Measurements from ENCODE around the gene CCDC186. TPM values are rescaled to one million over a fixed set of nuclear protein-coding genes. Genes with fewer than 3 reads are reported as not detected.

The CCDC186 gene
- total and polyA plus RNA-seq, 9 donors, result 4.4 to 31.2 (median 17.4) TPM

DNA sequence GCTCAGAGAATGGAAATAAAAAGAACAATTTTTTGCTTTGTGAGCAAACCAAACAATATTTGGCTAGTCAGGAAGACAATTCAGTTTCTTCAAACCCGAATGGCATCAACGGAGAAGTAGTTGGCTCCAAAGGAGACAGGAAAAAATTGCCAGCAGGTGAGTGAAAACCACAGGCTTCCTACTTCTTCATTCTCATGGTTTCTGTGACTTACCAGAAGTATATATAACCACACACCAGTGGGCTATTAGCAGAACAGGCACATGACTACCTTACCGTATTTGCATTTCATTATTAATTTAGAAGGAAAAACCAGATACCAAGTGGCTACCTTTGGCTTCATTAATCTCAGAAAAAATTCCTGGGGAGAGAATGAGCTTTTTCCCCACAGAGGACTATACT lies 14.0 kb upstream of the CCDC186 start:
- no peaks in the 10 kb centered on the region for H3K9me3 ChIP-seq
- no peak for DNase-seq
- WGBS, 3 donors, result 64 to 73% (median 68%) methylated on average over 3 of the region's 3 CpGs

DNA sequence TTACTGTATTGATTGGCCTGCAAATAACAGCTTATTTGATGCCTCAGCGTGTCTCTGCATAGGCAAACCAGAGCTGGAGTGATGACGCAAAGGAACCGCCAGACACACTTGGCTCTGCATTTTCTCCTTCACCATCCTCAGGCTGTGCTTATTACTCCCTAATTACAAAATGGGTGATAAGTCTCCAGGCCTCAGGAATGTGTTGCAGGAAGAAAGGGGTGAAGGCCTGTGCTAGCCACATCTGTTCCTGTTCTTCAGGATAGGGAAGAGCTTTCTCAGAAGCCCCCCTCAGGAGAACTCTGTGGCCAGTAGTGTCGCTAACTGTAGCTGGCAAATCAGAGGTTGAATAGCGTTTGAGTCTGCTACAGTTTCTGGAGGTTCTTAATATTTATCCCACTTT lies 10.3 kb upstream of the CCDC186 start:
- no peaks in the 10 kb centered on the region for H3K36me3 ChIP-seq
- no peak overlapping the region for H3K4me3 ChIP-seq
- intact Hi-C loops (cut with DNase I), result no loop called here
- no peaks in the 10 kb centered on the region for H3K27me3 ChIP-seq
- TF ChIP-seq POLR2A (IDR thresholded peaks at IDR 0.05) (no peak), EP300 (IDR thresholded peaks at IDR 0.05) (no peak)
- TF ChIP-seq, protein P1, sequence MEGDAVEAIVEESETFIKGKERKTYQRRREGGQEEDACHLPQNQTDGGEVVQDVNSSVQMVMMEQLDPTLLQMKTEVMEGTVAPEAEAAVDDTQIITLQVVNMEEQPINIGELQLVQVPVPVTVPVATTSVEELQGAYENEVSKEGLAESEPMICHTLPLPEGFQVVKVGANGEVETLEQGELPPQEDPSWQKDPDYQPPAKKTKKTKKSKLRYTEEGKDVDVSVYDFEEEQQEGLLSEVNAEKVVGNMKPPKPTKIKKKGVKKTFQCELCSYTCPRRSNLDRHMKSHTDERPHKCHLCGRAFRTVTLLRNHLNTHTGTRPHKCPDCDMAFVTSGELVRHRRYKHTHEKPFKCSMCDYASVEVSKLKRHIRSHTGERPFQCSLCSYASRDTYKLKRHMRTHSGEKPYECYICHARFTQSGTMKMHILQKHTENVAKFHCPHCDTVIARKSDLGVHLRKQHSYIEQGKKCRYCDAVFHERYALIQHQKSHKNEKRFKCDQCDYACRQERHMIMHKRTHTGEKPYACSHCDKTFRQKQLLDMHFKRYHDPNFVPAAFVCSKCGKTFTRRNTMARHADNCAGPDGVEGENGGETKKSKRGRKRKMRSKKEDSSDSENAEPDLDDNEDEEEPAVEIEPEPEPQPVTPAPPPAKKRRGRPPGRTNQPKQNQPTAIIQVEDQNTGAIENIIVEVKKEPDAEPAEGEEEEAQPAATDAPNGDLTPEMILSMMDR (IDR thresholded peaks at IDR 0.05), result no peak
- no peak for DNase-seq
- H3K9me3 ChIP-seq, result no peaks in the 10 kb centered on the region
- no peak overlapping the region for H3K27ac ChIP-seq
- WGBS, 3 donors, result 82 to 90% (median 85%) methylated on average over 5 of the region's 5 CpGs
- H3K4me1 ChIP-seq (ENCODE audit: insufficient read depth), result no peaks in the 10 kb centered on the region

More for the DNA sequence above, 14.0 kb upstream of the CCDC186 start:
- TF ChIP-seq, protein P1 (IDR thresholded peaks at IDR 0.05), result no peak
- TF ChIP-seq POLR2A (IDR thresholded peaks at IDR 0.05), result no peak
- no peak for TF ChIP-seq EP300 (IDR thresholded peaks at IDR 0.05)
- Histone ChIP-seq H3K36me3 (no peaks in the 10 kb centered on the region), H3K4me3 (no peak overlapping the region), H3K4me1 (ENCODE audit: insufficient read depth) (no peaks in the 10 kb centered on the region), H3K27me3 (no peaks in the 10 kb centered on the region), H3K27ac (no peak overlapping the region)
- intact Hi-C loops (cut with DNase I), result no loop called here

DNA sequence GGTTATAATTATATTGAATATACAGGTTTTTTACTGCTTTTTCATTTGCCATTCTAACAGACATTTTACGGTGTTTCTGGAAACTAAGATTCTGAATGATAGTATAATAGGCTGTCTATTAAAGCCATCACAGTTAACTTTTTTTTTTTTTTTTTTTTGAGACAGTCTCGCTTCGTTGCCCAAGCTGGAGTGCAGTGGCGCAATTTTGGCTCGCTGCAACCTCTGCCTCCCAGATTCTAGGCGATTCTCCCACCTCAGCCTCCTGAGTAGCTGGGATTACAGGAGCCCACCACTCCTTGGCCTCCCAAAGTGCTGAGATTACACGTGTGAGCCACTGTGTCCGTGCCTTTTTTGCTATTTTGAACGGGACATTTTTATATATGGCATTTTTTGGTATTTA lies 9.6 kb upstream of the CCDC186 start:
- Histone ChIP-seq H3K36me3 (no peaks in the 10 kb centered on the region), H3K9me3 (no peaks in the 10 kb centered on the region), H3K27me3 (no peaks in the 10 kb centered on the region), H3K27ac (no peak overlapping the region), H3K4me3 (no peak overlapping the region), H3K4me1 (ENCODE audit: insufficient read depth) (no peaks in the 10 kb centered on the region)
- TF ChIP-seq POLR2A (IDR thresholded peaks at IDR 0.05) (no peak), EP300 (IDR thresholded peaks at IDR 0.05) (no peak)
- TF ChIP-seq, protein P1 (IDR thresholded peaks at IDR 0.05), result no peak
- DNase-seq, result no peak
- 92 to 94% (median 94%) methylated on average over 9 of the region's 9 CpGs for WGBS, 3 donors
- intact Hi-C loops (cut with DNase I), result no loop called here

DNA sequence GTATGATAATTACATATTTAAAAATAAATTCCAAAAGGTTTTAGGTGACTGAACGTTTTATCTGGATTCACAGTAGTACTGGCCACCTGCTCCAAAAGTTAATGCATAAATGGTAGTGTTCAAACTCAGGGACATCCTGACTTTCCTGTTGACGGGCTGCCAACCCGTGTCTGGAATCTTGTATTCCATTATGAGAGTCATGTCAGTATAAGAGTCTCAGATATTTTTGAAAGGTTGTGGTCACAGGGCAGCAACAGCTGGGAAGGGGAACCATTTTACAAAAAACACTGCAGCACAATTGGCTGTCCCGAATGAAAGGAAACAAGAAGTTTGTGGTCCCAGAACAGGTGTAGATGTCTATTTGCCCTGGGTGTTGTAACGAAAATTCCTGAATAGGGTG lies 8.0 kb upstream of the CCDC186 start:
- no peak for TF ChIP-seq EP300 (IDR thresholded peaks at IDR 0.05)
- no peak for TF ChIP-seq POLR2A (IDR thresholded peaks at IDR 0.05)
- TF ChIP-seq, protein P1 (IDR thresholded peaks at IDR 0.05), result no peak
- intact Hi-C loops (cut with DNase I), result no loop called here
- Histone ChIP-seq H3K4me1 (ENCODE audit: insufficient read depth) (no peaks in the 10 kb centered on the region), H3K4me3 (no peak overlapping the region), H3K36me3 (no peaks in the 10 kb centered on the region), H3K9me3 (no peaks in the 10 kb centered on the region), H3K27me3 (no peaks in the 10 kb centered on the region), H3K27ac (no peak overlapping the region)
- peak in 3 of 5 donors; percentile 20 to 52 (median 26) for DNase-seq
- 11 to 18% (median 16%) methylated on average over 5 of the region's 5 CpGs for WGBS, 3 donors
